NCI-H2227 treated with DMSO at 0.1 percent for 48 hours (cell line): ENCODE data around the gene SMTNL1.
"Not testable (repeated sequence)": the region's sequence is repeated elsewhere in the genome, so short reads cannot be mapped to it uniquely, and the experiment has no call there.

ENCODE experiments used
- DNase-seq: peaks from one replicate; lab custom pipeline; 2025; lab: John Stamatoyannopoulos, UW

The SMTNL1 gene

DNA sequence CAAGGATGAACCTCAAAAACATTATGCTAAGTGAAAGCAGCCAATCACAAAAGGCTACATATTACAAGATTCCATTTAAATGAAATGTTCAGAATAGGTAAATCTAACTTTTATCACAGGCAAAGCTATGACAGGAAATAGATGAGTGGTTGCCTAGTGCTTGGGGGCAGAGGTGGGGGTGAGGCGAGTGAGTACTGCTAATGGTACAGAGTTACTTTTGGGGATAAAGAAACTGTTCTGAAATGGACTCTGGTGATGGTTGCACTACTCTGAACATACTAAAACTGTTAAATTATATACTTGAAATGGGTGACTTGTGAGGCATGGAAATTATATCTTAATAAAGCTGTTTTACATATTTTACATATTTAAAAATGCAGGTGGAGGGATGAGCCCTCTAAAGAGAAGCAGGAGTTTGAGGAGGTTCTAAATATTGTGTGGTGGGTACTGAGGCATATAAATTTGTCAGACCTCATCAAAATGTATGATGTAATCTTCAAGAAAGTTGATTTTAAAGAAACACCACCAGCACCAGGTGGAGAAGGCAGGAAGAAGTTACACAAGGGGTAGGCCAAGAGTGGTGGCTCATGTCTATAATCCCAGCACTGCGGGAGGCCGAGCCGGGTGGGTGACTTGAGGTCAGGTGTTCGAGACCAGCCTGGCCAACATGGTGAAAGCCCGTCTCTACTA lies 25.5 kb upstream of the SMTNL1 start:
- no peak for DNase-seq

DNA sequence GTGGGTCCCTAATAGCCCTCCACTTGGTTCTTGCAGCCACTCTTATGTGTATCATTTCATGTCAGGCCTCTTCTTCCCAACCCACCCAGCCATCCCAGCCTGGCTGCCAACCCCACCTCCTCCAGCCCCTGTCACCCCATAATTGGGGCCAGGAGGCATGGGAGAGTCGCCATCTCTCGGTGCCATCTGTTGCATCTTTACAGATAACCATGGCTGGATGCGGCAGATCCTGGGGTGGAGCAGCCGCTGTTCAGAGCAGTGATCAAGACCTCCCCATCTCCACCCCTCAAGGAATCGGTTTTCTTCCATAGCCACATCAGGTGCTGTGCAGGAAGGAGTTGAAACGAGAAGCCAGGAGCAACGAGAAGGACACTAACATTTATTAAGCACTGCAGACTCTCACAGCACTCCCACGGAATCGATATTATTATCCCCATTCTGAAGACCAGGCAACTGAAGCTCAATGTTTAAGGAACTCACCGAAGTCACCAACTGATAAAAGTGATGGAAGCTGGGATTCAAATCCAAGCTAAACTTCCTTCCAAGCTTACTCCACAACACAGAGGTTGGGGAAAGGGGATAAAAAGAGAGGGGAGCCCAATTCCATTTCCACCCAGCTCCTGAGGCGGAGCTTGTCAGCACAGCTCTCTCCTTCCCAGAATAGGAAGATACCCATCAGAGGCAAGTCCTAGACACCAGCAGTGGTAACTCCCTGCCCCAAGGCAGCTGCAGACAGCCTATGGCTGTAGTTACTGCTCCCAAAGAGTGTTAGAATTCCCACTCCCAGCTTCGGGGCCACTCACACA lies 24.5 kb upstream of the SMTNL1 start:
- DNase-seq = no peak

DNA sequence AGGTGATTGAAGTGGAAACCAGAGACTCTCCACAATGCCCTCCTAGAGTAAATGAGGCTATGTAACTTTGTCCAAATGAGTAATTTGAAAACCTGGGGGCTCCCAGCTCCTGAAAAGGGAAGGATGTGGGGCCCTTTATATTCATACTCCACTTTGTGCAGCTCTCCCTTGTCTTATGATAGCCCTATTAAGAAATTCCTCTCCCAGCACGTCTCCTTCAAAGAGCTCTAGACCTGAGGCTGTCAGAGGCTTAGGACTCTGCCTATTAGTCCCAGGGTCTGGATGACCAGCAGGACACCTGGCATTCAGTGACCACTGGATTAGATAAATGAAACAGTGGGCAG lies 24.0 kb upstream of the SMTNL1 start:
- DNase-seq = no peak

DNA sequence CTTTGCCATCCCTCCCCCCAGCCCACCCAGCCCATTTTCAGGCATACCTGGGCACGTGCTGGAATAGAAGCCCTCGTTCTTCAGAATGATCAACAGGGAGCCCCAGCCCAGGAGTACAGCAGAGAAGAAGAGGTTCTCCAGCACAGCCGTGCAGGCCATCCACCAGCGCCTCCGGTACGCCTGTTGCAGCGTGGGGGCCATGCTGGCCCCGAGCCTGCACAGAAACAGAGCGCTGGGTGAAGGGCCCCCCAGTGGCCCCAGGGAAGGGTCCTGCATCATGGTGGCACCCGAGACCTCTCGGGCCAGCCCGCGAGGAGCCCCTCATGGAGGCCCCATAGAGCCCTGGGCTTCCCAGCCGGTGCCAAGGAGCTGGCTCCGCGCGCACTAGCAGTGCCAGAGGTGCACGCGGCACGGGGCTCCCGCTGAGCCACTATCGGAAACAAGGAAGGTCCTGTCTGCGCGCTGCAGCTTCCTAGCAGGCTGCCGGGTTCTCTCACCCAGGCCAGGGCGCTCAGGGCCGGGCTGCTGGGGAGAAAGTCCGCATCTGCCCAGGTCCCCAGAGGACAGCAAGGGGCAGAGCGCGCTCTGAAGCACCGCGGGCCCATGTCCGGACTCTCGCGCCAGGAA lies 23.4 kb upstream of the SMTNL1 start:
- no peak for DNase-seq

DNA sequence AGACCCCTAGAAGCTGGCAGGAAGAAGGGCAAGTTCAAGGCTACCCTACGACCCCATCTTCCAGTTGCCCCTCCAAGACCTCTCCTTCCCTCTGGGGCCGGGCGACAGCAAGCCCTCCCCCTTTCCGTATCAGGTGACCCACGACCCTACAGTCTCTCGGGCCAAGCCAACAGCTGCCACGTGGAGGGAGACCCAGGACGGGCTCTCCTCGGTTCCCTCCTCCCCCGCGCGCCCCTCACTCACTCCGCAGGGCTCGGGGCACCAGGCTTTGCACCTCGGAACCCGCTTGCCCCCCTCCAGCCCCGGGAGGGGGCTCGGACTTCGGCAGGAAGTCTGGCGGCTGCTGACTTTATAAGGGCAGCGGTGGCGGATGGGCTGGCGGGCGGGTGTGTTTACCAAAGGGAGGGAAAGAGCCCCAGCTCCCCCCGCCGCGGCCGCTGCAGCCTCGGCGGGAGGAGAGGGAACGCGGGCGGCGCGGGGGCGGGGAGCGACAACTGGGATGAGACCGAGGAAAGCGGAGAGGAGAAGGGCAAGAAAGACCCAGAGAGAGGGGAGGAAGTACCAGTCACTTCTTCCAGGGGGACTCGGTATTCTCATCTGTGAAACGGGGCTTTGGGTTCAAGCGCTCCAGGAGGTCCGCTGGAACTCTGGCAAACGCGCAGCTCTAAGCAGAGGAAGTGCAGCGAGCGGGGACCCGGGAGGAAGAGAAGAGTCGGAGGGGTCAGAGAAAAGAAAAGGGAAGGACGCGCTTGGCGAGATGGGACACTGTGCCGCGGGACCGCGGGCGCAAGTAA lies 22.7 kb upstream of the SMTNL1 start:
- DNase-seq = no peak

DNA sequence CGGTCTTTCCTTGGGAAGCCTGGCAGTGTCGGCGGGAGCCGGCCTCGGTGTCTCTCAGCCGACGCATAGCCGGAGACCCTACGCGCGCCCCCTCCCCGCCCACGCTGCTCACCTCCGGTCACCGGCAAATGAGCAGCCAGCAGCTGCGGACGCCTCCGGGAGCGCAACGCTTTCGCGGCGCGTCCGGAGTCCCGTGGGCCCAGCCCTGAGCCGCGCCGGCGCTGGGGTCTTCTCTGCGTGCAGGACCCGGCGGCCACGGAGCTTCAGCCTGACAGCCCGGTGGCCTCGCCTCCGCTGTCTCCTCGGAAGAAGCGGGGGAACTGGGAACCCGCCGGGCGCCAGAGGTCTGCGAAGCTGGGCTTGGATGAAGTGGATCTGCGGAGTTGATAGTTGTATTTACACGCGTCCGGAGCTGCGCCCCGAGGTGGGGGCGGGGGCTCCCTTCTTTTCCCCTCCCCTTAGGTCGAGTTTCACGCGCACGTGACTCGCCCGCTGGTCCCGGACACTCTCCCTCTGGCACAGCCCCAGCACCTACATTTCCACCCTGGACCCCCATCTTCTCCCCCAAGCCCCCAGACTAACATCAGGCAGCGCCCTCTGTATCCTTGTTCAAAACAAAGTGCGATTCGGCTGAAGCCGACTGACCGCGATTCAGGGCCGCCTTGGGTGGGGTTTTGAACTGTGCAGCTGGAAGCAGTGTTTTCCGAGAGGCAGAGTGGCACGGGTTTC lies 21.9 kb upstream of the SMTNL1 start, which contains the start of gene SLC43A1:
Gene SLC43A1 (minus strand): TSS at position 371 of the 729 bp plus-strand sequence. CDS start 1,591 bp downstream, outside the sequence.
- DNase-seq = peak; percentile 13

DNA sequence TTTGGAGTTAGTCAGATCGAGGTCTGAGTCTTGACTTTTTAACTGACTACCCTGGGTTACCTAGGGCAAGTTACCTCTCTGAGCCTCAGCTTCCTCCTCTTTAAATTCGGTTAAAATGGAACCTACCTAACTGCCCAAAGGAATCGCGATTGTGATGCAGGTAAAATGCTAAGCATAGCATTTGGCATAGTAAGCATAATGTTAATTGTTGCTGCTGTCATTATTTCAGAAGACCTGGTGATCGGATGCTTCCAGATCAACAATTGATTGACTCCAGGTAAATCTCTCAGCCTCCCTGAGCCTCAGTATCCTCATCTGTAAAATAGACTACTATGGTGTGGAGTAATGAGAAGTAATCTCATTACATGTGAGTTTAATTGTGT lies 21.3 kb upstream of the SMTNL1 start:
- DNase-seq = no peak

DNA sequence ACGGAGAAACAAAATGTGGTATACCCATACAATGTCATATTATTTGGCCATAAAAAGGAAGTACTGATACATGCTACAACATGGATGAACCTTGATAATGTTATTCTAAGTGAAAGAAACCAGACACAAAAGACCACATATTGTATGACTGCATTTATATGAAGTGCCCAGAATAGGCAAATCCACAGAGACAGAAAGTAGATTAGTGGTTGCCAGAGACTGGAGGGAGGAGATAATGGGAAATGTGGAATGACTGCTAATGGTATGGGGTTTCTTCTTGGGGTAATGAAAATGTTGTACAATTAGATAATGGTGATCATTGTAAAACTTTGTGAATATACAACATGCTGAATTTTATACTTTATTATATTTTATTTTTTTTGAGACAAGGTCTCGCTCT lies 16.3 kb upstream of the SMTNL1 start:
- no peak for DNase-seq

DNA sequence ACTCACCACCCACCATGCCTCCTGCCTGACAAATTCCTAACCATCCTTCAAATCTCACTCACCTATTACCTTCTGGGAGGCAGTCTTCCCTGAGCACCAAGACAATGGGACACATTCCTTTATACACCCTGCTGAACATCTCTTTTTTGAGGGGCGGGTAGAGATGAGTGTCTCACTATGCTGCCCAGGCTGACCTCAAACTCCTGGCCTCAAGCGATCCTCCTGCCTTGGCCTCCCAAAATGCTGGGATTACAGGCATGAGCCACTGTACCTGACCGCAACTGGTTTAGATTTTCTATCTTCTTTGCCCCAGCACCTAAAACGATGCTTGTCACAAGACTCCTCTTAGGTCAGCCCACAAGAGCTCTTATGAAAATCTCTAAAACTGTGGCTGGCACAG lies 14.0 kb upstream of the SMTNL1 start:
- DNase-seq = no peak

DNA sequence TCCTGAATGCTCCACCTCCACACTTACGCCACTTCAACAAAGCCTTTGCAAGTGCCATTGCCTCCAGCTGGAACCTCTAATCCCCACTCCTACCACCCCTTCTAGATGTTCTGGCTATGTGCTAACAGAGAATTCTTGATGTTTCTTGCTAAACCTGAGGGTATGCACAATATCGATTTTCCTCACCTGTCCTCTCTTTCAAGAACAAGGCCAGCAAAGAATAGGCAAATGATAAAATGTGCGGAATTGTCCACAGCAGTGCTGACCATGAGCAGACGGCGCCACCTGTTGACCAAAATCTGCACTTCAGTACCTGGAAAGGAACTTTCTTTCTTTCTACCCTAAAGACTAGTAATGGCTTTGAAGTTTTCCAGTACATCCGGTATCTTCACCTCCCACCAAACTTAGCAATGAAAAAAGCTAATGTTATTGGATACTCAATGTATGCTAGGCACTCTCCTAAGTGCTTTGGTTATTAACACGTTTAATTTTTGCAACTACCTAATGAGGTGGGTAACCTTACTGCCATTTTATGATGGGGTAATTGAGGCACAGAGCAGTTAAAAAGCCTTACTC lies 10.3 kb upstream of the SMTNL1 start:
- DNase-seq = peak; percentile 68

DNA sequence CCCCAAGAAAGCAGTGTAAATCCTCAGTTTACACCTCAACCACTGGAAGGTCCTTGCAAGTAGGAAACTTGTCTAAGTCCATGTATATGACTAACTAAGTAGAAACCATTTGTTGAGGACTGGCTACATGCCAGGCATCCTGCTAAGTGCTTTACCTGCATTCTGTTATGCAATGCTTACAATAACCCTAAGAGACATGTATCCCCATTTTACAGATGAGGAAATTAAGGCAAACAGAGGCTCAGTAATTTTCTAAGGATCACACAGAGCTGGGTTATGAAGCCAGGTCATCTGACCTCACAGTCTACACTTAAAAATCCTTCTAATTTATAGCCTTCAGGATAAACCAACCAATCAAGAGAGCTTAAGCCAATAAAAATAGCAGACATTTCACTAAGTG lies 8.4 kb upstream of the SMTNL1 start:
- no peak for DNase-seq

DNA sequence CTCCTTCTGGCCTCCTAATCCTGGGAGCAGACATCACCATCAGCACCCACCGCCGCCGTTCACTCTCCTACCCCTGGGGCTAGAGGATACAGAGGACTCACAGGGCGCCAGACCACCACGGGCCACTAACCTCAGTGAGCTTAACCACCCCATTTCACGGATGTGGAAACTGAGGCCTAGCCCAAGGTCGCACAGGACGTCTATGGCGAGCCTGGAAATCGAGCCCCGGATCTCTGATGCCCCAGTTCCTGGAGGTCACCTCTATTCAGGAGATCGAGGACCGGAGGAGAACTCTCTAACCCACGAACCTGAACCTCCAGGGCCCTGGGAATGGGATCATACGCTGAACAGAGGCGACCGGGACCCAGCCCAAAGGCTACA lies 7.2 kb upstream of the SMTNL1 start:
- DNase-seq = no peak

DNA sequence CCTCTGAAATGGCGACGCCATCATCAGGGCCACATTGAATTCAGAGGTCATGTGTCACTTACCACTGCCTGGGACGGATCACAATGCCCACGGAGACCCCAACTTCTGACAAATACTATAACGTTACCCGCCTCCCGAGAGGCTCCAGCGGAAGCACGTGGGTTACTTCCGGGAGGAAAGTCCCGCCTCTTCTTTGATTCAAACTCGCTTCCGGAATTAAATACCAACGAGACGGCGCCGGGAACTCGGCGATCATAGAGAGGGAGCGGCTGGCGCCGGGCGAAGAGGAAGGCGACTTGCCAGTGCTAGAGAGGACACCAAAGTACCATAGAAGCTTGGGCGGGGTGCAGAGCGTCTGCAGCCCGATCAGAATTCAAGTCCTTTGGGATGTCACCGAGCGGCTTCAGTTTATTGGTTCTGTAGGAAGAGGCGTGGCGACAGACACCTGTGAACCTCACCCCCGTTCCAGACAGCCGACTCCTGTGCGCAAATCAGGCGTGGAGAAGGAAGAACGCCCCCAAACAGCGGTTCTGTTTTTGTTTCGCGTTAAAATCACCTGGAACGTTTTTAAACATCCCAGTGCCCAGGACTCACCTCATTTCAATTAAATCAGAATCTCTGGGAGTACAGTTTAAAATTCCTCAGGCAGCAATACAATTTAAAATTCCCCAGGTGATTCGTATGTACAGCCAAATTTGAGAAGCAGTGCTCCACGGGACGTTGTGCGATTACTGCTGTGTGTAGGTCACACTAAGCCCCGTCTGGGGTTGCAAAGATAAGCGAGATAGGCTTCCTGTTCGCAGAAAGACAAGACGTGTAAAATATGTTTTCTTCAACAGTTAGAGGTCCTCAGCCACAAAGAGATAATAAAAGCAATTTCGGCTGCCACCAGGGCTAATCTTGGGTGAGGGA lies 6.5 kb upstream of the SMTNL1 start, which contains the start of gene TIMM10:
Gene TIMM10 (minus strand): TSS at position 159 of the 912 bp plus-strand sequence. CDS start 565 bp downstream, outside the sequence.
- peak; percentile 99 for DNase-seq

DNA sequence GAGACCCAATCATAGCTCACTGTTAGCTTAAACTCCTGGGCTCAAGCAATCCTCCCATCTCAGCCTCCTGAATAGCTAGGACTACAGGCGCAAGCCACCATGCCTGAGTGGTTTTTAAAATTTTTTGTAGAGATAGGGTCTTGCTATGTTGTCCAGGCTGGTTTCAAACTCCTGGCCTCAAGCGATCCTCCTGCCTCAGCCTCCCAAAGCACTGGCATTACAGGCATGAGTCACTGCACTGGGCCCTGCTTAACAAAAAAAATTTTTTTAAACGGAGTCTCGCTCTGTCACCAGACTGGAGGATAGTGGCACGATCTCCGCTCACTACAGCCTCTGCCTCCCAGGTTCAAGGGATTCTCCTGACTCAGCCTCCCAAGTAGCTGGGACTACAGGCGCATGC lies 2.9 kb upstream of the SMTNL1 start:
- DNase-seq = not testable (repeated sequence)

DNA sequence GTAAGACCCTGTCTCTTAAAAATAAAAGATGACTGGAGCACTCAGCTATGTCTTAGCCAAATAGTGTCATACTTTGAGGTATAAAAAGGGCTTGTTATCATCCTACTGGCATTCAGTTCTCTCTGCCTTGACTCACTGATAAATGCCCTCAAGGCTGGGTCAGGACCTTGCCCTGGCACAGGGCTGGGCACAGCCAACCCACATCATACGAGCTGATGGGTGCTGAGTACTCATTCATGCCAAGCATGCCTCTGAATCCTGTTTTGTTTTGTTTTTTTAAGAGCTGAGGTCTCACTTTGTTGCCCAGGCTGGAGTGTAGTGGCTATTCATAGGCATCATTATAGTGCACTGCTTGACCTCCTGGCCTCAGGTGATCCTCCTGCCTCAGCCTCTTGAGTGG lies 1.9 kb downstream of the SMTNL1 start:
- no peak for DNase-seq

DNA sequence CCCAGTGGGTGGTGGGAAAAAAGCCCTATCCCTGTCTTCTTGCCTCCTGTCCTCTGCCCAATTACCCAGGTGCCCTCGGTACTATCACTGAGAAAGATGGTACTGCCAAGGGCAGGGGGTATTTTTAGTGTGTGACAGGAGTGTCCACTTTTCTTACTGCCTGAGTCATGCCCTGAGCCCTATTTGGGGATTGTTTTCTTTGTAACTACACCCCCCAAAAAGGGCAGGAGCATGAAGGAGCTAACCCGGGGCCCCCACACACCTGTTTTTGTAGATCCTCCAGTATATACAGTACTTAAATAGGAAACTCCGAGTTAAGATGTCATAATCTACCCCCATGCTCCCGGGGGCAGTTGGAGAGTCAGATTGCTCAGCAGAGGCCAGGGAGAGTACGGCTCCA lies 3.8 kb downstream of the SMTNL1 start:
- DNase-seq = no peak

DNA sequence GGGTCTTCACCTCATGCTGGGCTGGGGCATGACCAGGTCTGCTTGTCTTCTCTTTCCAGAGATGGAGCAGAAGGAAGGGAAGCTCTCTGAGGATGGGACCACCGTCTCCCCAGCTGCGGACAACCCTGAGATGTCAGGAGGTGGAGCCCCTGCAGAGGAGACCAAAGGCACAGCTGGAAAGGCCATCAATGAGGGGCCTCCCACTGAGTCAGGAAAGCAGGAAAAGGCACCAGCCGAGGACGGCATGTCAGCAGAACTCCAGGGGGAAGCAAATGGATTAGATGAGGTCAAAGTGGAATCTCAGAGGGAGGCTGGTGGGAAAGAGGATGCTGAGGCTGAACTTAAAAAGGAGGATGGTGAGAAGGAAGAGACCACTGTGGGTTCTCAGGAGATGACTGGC lies 5.2 kb downstream of the SMTNL1 start:
- no peak for DNase-seq

DNA sequence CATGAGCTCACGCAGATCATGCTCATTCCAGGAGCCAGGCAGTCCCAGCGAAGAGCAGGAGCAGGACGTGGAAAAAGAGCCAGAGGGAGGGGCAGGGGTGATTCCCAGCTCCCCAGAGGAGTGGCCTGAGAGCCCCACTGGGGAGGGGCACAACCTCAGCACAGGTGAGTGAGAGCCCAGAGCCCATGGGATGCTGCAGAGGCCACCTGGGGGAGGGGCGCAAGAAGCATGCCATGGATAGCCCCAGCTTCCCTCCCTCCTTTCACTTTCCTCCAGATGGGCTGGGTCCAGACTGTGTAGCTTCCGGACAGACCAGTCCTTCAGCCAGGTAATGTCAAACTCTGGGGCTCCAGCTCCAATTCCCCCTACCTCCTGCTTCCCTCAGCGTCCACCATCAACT lies 6.2 kb downstream of the SMTNL1 start:
- no peak for DNase-seq

DNA sequence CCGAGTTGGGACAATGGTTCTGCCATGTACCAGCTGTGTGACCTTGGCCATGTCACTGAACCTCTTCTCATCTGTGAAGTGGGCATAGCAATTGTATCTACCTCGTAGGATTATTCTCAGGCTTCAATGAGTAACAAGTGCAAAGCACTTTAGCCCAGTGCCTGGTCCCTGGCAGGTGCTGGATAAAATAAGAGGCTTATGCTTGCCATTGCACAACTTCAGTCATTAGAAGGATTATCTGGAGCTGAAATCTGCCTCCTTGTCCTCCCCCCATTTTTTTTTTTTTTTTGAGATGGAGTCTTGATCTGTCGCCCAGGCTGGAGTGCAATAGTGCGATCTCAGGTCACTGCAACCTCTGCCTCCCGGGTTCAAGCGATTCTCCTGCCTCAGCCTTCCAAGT lies 7.2 kb downstream of the SMTNL1 start:
- no peak for DNase-seq

DNA sequence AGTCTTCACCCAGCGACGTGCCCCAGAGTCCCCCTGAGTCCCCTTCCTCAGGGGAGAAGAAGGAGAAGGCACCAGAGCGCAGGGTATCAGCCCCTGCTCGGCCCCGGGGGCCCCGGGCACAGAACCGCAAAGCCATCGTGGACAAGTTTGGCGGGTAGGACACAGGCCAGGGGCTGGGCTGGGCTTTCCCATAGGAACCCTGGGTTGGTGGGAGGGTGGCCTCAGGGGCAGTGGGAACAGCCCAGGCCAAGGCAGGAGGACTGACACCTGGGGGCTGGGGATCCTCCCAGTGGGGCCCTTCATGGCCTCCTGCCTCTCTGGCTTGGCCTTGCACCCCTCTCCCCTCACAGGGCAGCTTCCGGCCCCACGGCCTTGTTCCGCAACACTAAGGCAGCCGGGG lies 8.5 kb downstream of the SMTNL1 start:
- no peak for DNase-seq
